PFSK-1 (cell line): ENCODE measurements around the gene ZFAND3.

Experiments
- FOXP2 ChIP-seq: optimal IDR thresholded peaks from 2 replicates; pipeline ENCODE3; 2011; ENCODE audit warnings: borderline replicate concordance, control low read depth, inconsistent platforms; ENCODE audit not compliant: insufficient read depth; ENCODE audit errors: extremely low read length, extremely low read depth
- POLR2AphosphoS5 ChIP-seq: IDR thresholded peaks from 2 replicates; pipeline ENCODE4 v1.6.1; 2012; ENCODE audit warnings: low read depth, mild to moderate bottlenecking, control low read depth, low read length, moderate library complexity
- SIN3A ChIP-seq: IDR thresholded peaks from 2 replicates; pipeline ENCODE4 v1.6.1; 2012; ENCODE audit warnings: mild to moderate bottlenecking, low read length, moderate library complexity, borderline replicate concordance; ENCODE audit not compliant: insufficient read depth
- TAF1 ChIP-seq: IDR thresholded peaks from 2 replicates; pipeline ENCODE4 v1.6.1; 2012; ENCODE audit warnings: low read length, control low read depth, borderline replicate concordance; ENCODE audit not compliant: insufficient read depth
- TF ChIP-seq, protein P1 (sequence below), 2 experiments: IDR thresholded peaks; 2 replicates each; pipeline versions ENCODE4 v1.6.1 to v1.8.0; 2011 to 2012; ENCODE audit warnings: low read depth in 2 of 2, low read length in 2 of 2, control low read depth in 1 of 2, inconsistent platforms in 1 of 2, mild to moderate bottlenecking in 1 of 2, moderate library complexity in 1 of 2; ENCODE audit not compliant: insufficient read depth in 1 of 2

Gene ZFAND3

DNA sequence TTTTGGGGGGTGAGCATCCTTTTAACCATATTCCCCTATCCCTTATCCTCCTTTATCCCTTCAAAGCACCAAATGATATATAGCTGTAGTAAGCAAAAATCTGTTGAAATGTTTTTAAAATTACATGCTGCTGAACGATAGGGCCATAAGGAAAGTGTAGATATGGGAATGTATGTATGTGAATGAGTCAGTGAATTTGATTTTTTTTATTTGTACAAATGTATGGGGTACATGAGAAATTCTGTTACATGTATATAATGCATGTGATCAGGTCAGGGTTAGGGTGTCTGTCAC is 327.2 kb downstream of the ZFAND3 start:
- no peak for TF ChIP-seq POLR2AphosphoS5
- TF ChIP-seq, protein P1, sequence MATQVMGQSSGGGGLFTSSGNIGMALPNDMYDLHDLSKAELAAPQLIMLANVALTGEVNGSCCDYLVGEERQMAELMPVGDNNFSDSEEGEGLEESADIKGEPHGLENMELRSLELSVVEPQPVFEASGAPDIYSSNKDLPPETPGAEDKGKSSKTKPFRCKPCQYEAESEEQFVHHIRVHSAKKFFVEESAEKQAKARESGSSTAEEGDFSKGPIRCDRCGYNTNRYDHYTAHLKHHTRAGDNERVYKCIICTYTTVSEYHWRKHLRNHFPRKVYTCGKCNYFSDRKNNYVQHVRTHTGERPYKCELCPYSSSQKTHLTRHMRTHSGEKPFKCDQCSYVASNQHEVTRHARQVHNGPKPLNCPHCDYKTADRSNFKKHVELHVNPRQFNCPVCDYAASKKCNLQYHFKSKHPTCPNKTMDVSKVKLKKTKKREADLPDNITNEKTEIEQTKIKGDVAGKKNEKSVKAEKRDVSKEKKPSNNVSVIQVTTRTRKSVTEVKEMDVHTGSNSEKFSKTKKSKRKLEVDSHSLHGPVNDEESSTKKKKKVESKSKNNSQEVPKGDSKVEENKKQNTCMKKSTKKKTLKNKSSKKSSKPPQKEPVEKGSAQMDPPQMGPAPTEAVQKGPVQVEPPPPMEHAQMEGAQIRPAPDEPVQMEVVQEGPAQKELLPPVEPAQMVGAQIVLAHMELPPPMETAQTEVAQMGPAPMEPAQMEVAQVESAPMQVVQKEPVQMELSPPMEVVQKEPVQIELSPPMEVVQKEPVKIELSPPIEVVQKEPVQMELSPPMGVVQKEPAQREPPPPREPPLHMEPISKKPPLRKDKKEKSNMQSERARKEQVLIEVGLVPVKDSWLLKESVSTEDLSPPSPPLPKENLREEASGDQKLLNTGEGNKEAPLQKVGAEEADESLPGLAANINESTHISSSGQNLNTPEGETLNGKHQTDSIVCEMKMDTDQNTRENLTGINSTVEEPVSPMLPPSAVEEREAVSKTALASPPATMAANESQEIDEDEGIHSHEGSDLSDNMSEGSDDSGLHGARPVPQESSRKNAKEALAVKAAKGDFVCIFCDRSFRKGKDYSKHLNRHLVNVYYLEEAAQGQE (IDR thresholded peaks at IDR 0.05; ENCODE audit: insufficient read depth in 1 of 2, low read depth in 2 of 2, low read length in 2 of 2) = no peak
- no peak for TF ChIP-seq SIN3A
- no peak for TF ChIP-seq FOXP2
- TF ChIP-seq TAF1 = no peak

DNA sequence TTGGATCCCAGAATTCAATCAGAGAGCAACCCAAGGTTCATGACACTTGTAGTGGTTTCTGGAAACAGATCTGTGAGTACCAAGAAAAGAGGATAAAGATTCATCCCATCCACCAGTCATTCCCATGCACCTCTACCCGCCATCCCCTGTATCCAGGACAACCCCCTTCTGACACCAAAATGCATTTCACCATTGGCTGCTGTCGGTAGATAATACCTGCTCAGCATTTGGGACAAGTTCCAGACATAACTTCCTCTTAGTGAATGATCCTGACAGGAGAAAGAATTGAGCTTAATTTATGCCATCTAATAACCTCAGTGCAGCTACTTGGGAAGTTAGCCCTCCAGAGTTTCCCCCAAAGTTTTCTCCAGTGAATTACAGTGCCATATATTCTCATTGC is 329.1 kb downstream of the ZFAND3 start:
- TF ChIP-seq FOXP2 (no peak), TAF1 (no peak), SIN3A (no peak), POLR2AphosphoS5 (no peak)
- TF ChIP-seq, protein P1 (IDR thresholded peaks at IDR 0.05; ENCODE audit: insufficient read depth in 1 of 2, low read depth in 2 of 2, low read length in 2 of 2) = no peak

DNA sequence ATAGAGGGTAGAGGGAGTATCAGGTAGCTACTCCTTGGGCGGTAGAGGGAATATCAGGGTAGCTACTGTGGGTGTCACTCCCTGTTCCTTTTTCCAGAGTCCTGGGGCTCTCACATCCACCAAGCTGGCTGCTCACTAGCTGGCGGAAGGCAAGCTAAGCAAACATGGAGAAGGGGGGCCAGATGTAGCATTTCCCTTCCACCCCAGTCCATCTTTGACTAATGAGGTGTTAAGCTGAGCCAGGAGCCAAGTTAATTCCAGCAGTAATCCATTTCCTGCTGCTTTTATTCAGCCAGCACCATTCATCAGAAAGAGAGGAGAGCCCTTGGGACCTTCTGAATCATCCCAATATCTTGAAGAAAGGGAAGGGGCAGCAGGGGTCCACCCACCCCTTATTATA is 330.0 kb downstream of the ZFAND3 start:
- TF ChIP-seq TAF1 = no peak
- no peak for TF ChIP-seq POLR2AphosphoS5
- no peak for TF ChIP-seq FOXP2
- TF ChIP-seq, protein P1 (IDR thresholded peaks at IDR 0.05; ENCODE audit: insufficient read depth in 1 of 2, low read depth in 2 of 2, low read length in 2 of 2) = no peak
- TF ChIP-seq SIN3A = no peak

DNA sequence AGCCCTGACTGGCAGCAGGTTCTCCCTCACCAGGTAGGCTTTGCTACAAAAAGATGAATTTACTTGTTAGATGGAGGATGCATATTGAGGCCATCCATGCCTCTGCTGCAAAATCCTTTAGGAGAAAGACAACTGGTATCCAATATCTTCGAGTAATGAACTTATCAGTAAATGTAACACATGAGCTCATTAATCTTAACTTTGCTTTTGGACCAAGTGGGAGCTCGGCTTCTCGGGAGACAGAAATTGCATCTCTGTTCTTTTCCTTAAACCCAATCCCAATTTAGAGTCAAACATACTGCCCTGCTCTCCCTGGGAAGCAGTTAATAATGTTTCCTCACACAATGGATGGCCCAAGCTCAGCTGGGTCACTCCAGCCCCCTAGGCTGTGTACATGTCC is 330.5 kb downstream of the ZFAND3 start:
- no peak for TF ChIP-seq POLR2AphosphoS5
- no peak for TF ChIP-seq TAF1
- TF ChIP-seq, protein P1 (IDR thresholded peaks at IDR 0.05; ENCODE audit: insufficient read depth in 1 of 2, low read depth in 2 of 2, low read length in 2 of 2) = no peak
- TF ChIP-seq SIN3A = no peak
- TF ChIP-seq FOXP2 = no peak

DNA sequence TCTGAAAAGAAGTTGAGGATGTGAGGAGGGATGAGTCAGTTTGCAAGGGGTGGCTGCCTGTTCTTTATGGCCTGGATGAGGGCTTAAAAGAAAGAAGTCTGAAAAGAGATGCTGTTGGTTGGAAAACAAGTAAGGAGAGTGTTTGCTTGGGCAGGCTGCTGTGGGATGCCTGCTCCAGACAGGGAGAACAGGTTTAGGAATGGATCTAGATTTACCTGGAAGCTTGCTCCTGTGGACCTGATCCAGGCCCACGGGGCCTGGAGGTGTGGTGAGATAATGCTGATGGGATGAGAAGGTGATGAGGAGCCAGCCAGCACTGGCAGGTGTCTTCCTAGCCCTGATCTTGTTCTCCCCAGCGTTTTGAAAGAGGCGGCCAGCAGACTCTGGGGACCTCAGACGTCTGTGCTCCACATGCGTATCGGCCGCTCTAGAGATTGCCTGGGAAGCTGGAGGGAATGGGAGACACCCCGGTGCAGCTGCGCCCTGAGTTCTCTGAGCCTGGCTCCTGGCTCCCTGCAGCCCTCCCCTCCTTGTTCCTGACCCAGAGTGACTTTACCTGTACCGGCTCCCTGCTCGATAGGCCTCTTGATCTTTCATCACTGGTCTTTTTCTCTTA is 331.3 kb downstream of the ZFAND3 start:
- TF ChIP-seq, protein P1 (IDR thresholded peaks at IDR 0.05; ENCODE audit: insufficient read depth in 1 of 2, low read depth in 2 of 2, low read length in 2 of 2) = no peak
- TF ChIP-seq SIN3A (no peak), POLR2AphosphoS5 (no peak), FOXP2 (no peak), TAF1 (no peak)
